ENCODE data around the gene SPRY4.

Gene SPRY4

DNA sequence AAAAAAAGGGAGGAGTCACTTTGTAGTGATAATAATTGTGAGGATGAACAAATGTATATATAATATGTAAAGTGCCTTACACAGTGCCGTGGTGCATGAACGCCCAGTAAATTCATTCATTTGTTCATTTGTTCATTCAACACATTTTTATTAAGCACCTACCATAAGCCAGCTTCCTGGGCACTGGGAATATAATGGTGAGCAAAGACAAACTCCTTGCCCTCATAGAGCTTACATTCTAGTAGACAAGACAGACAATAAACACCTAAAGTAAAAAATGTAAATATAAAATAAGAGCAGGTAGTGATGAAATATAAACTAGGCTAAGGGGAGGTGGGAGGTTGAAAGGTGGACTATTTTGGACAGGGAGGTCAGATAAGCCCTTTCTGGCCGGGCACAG lies 32.0 kb downstream of the SPRY4 start:
- no peak overlapping the region for H3K4me3 ChIP-seq (ENCODE audit: low read depth, low read length)
- TF ChIP-seq POLR2A (IDR thresholded peaks at IDR 0.05; ENCODE audit: extremely low read depth, insufficient read length) = no peak
- no peak for DNase-seq (ENCODE audit: low read depth)

DNA sequence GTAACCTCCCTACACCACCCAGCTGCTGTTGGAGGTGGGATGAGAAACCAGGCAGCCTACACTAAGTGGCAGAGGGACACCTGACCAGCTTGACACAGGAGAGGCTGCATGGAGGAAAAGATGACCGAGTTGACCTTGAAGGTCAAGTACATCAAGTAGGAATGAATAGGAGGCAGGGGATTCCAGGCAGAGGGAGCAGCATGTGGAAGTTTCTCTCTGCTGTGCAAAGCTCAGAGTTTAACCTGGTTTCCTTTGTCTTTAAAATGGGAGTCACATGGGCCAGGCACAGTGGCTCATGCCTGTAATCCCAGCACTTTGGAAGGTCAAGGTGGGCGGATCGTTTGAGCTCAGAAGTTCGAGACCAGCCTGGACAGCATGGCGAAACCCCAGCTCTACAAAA lies 32.6 kb downstream of the SPRY4 start:
- no peak overlapping the region for H3K4me3 ChIP-seq (ENCODE audit: low read depth, low read length)
- DNase-seq (ENCODE audit: low read depth) = no peak
- TF ChIP-seq POLR2A (IDR thresholded peaks at IDR 0.05; ENCODE audit: extremely low read depth, insufficient read length) (no peak), MYC (IDR thresholded peaks at IDR 0.05; ENCODE audit: low read depth, low read length) (no peak)
- TF ChIP-seq, protein P1, sequence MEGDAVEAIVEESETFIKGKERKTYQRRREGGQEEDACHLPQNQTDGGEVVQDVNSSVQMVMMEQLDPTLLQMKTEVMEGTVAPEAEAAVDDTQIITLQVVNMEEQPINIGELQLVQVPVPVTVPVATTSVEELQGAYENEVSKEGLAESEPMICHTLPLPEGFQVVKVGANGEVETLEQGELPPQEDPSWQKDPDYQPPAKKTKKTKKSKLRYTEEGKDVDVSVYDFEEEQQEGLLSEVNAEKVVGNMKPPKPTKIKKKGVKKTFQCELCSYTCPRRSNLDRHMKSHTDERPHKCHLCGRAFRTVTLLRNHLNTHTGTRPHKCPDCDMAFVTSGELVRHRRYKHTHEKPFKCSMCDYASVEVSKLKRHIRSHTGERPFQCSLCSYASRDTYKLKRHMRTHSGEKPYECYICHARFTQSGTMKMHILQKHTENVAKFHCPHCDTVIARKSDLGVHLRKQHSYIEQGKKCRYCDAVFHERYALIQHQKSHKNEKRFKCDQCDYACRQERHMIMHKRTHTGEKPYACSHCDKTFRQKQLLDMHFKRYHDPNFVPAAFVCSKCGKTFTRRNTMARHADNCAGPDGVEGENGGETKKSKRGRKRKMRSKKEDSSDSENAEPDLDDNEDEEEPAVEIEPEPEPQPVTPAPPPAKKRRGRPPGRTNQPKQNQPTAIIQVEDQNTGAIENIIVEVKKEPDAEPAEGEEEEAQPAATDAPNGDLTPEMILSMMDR (IDR thresholded peaks at IDR 0.05; ENCODE audit: low read depth, low read length) = no peak
- TF ChIP-seq, protein P2, sequence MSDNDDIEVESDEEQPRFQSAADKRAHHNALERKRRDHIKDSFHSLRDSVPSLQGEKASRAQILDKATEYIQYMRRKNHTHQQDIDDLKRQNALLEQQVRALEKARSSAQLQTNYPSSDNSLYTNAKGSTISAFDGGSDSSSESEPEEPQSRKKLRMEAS (IDR thresholded peaks at IDR 0.05; ENCODE audit: low read depth, low read length) = no peak

DNA sequence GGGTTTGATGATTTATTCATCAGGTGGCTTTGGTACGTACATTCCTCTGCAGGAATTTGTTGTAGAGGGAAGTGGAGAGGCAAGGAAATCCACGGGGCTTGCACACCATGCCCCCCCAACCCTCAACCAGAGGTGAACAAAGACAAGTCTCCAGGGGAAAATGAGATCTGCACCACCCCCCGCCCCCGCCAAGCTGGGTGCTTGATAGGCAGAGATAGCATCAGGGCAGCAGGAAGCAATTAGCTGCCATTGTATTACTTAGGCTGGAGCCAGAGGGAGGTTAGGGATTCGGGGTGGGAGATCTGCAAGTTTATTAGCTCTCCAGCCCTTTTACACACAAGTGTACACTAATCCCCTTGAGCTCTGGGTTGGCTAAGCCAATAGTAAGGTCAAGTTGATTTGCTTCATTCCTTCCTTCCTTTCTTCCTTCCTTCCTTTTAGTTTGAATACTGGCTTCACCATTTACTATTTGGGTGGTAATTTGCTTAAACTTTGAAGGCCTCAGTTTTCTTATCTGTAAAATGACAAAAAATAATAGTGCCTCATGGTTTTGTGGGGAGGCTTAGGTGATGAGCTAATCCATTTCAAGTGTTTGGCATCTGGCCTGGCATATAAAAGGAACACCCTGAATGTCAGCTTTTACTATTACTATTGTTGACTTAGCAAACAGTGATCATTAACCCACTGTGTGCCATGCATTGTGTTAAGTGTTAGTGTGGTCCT lies 34.1 kb downstream of the SPRY4 start:
- no peak for DNase-seq (ENCODE audit: low read depth)
- no peak overlapping the region for H3K4me3 ChIP-seq (ENCODE audit: low read depth, low read length)
- TF ChIP-seq MYC (IDR thresholded peaks at IDR 0.05; ENCODE audit: low read depth, low read length) (no peak), POLR2A (IDR thresholded peaks at IDR 0.05; ENCODE audit: extremely low read depth, insufficient read length) (no peak)
- TF ChIP-seq, protein P1 (IDR thresholded peaks at IDR 0.05; ENCODE audit: low read depth, low read length) = no peak
- TF ChIP-seq, protein P2 (IDR thresholded peaks at IDR 0.05; ENCODE audit: low read depth, low read length) = no peak

DNA sequence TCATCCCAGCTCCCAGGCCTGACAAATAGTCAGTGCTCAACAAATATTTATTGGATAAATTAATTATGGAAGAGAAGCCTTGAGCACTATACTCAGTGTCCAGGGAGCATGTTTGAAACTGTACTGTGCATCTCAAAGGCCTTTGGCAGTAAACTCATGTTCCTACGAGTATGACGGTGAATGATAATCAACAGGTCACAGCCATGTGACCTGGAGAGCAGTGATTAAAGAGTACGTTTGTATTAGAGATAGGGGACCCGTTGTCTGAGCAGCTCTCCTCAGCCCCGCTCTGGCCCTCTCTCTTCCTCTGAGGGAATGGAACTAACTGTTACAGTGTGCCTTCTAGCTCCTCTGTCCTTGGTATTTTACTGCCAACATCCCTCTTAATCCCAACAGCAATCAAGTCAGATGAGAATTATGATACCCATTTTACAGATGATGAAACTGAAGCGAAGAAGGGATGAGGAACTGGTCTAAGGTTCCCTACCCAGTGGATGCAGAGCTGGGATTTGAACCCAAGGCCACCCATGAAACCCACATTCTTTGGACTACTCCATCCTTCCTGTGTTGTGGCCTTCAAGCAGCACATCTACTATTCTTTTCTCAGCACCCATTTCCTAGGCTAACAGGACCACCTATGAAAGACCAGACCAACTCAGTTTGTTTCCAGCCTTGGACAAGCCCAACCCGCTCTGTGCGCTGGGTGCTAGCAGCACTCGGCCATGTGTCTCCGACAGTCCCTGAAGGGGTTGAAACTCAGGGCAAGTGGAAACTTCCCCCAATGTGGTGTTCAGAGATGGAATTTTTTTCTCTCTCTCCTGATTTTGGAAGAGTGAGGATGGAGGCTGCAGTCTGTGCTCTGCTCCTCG lies 34.9 kb downstream of the SPRY4 start:
- no peak for DNase-seq (ENCODE audit: low read depth)
- no peak overlapping the region for H3K4me3 ChIP-seq (ENCODE audit: low read depth, low read length)
- TF ChIP-seq POLR2A (IDR thresholded peaks at IDR 0.05; ENCODE audit: extremely low read depth, insufficient read length) (no peak), MYC (IDR thresholded peaks at IDR 0.05; ENCODE audit: low read depth, low read length) (no peak)
- TF ChIP-seq, protein P1 (IDR thresholded peaks at IDR 0.05; ENCODE audit: low read depth, low read length) = no peak
- TF ChIP-seq, protein P2 (IDR thresholded peaks at IDR 0.05; ENCODE audit: low read depth, low read length) = no peak

DNA sequence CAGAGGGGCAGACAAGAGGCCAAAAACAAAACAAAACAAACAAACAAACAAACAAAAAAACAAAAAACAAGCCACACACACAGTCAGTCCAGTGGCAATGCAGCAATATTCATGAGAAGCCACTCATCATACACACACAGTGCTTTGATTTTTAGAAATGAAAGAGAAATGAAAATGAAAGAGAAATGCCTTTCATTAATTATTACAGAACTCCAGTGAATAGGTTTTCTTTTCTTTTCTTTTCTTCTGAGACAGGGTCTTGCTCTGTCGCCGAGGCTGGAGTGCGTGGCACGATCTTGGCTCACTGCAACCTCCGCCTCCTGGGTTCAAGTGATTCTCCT lies 36.9 kb downstream of the SPRY4 start:
- DNase-seq (ENCODE audit: low read depth) = no peak
- H3K4me3 ChIP-seq (ENCODE audit: low read depth, low read length) = no peak overlapping the region
- TF ChIP-seq MYC (IDR thresholded peaks at IDR 0.05; ENCODE audit: low read depth, low read length) (no peak), POLR2A (IDR thresholded peaks at IDR 0.05; ENCODE audit: extremely low read depth, insufficient read length) (no peak)
- TF ChIP-seq, protein P2 (IDR thresholded peaks at IDR 0.05; ENCODE audit: low read depth, low read length) = no peak
- TF ChIP-seq, protein P1 (IDR thresholded peaks at IDR 0.05; ENCODE audit: low read depth, low read length) = no peak
